HG03354 (cell line): Measurements from ENCODE around the gene HEYL.
"Not testable (repeated sequence)": the region's sequence is repeated elsewhere in the genome, so short reads cannot be mapped to it uniquely, and the experiment has no call there.

ENCODE experiments used
- ATAC-seq: cut with Tn5 transposase; IDR thresholded peaks from one replicate; pipeline ENCODE4 v1.9.1; 2021; ENCODE audit warnings: mild to moderate bottlenecking; ENCODE audit not compliant: unreplicated experiment, poor library complexity, severe bottlenecking

The HEYL gene

DNA sequence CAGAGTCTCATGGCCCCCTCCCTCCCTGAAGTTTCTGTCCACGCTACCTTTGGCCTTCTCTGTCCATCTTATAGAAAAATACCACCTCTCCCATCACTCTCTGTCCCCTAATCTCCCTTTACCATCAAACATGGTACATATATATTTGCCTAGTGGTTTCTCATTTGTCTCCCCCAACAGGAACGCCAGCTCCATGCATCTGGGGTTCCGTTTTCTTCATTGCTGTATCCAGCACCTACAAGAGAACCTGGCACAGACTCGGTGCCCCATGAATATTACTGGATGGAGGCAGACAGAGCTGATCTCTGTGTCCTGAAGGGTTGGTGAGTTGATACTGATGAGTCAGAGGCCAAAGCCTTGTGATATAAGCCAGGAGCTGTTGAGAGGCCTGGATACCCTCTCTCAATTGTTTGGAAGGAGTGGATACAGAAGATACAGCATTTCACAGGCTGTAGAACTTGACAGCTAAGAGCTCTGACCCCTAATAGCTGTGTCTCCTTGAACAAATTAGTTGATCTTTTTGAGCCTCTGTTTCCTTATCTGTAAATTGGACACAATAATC lies 21.9 kb downstream of the HEYL start:
- no peak for ATAC-seq

DNA sequence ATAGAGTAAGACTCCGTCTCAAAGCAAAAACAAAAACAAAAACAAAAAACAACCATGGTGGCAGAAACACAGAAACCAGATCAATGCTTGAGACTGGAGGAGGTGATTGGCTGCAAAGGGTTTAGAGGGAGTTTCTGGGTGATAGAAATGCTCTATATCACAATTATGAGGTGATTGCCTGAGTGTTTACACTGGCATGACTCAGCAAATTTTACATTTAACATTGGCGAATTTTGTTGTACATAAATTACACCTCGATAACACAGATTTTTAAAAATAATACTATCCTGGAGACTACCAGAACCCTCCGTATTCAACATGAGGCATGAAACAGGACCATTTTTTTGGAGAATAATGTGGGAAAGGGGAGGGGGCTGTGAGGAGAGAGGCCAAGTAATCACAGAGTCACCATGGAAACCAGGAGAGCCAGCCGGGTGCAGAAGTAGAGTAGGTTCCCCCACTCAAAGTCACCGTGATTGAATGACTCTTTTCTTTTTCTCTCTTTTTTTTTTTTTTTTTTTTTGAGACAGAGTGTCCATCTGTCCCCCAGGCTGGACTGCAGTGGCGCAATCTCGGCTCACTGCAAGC lies 24.3 kb downstream of the HEYL start:
- ATAC-seq: no peak

- no peak for ATAC-seq
Observed at GRCh38 chr1:39614488-39614887, 25.0 kb downstream of the HEYL start.

GRCh38 chr1:39613250-39613649 lies 26.2 kb downstream of the HEYL start:
- no peak for ATAC-seq

DNA sequence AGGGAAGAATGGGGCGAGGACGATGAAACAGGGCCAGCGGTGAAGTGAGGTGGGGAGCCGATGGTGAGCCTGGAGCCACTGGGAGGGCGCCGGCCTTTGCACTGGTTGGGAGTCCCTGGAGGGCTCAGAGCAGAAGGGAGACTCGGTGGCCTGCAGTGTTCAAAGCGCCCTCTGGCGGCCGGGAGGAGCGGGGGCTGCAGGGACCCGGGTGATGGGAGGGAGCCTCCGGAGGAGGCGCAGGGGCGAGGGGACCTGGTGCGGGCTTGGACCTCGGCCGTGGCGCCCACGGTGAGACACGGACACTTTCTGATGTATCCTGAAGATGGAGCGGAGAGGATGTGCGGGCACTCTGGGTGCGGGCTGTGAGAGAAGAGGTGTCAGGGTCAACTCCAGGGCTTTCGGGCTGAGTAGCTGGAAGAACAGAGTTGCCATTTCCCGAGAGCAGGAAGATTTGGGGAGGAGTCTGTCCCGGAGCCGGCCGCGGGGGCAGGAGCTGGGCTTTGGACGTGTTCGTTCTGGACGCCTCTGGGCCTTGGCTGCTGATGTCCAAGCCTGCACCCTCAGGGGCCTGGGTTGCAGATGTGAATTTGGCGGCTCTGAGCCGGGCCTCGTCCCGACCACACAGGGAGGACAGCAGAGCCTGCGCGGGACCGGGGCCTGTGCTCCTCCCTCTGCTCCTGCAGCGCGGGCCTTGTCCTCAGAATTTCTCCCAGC lies 29.7 kb downstream of the HEYL start:
- peak; percentile 71 for ATAC-seq

- ATAC-seq: no peak
Observed at GRCh38 chr1:39608921-39609320, 30.5 kb downstream of the HEYL start.

GRCh38 chr1:39603677-39604076 lies 35.8 kb downstream of the HEYL start:
- not testable (repeated sequence) for ATAC-seq

DNA sequence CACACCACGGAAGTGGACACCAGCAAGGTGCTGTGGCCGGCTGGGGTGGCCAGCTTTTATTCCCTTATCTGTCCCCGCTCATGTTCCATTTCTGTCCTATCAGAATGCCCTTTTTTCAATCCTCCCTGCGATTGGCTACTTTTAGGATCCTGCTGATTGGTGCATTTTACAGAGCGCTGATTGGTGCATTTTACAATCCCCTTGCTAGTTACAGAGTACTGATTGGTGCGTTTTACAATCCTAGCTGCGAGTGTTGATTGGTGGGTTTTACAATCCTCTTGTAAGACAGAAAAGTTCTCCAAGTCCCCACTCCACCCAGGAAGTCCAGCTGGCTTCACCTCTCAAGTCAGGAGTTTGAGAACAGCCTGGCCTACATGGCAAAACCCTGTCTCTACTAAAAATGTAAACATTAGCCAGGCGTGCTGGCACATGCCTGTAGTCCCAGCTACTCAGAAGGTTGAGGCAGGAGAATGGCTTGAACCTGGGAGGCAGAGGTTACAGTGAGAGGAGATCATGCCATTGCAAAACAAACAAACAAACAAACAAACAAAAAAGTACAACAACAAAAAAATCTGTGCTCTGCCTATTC lies 37.7 kb downstream of the HEYL start:
- not testable (repeated sequence) for ATAC-seq

GRCh38 chr1:39596163-39596562 lies 43.3 kb downstream of the HEYL start:
- no peak for ATAC-seq

- ATAC-seq: no peak
Observed at GRCh38 chr1:39593386-39593785, 46.1 kb downstream of the HEYL start.

- ATAC-seq: no peak
Observed at GRCh38 chr1:39592069-39592468, 47.4 kb downstream of the HEYL start.

GRCh38 chr1:39590546-39590945 lies 48.9 kb downstream of the HEYL start:
- ATAC-seq: no peak

DNA sequence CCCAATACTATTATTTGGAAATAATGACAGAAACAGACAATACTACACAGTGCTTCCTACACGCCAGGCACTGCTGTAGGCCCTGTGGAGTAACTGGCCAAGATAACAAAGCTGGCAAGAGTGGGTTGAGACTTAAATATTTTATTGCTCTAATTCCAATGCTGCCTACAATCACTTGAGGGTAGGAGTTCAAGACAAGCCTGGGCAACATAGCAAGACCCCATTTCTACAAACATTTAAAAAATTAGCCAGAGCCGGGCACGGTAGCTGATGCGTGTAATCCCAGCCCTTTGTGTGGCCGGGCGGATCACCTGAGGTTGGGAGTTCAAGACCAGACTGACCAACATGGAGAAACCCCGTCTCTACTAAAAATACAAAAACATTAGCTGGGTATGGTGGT lies 53.5 kb downstream of the HEYL start:
- no peak for ATAC-seq

GRCh38 chr1:39576016-39576657 lies 63.3 kb downstream of the HEYL start:
- ATAC-seq: peak; percentile 51

GRCh38 chr1:39575191-39576015 lies 64.0 kb downstream of the HEYL start:
- no peak for ATAC-seq

- ATAC-seq: no peak
Observed at GRCh38 chr1:39574646-39575045, 64.8 kb downstream of the HEYL start.
